Body of pancreas (tissue), 4 donors: ENCODE results near the gene METTL3. TPM values are rescaled to one million over a fixed set of nuclear protein-coding genes. Genes with fewer than 3 reads are reported as not detected.

Experiments used
- ATAC-seq: fragments of 150-250 bp; one replicate; pipeline ENCODE4 v1.9.1; 2016
- DNase-seq, 4 donors: peaks; one replicate each; pipeline ENCODE4 v3.0.0-alpha.2; 2019
- H3K27ac ChIP-seq, 4 donors: fragments of 200-600 bp; sonication (generic); 1 replicate in 3 of 4; 2 replicates in 1 of 4; pipeline versions ENCODE4 v1.5.1 to v1.6.1; 2016 to 2019; ENCODE audit warnings: mild to moderate bottlenecking in 1 of 4, mixed read lengths in 1 of 4, moderate library complexity in 1 of 4
- H3K27me3 ChIP-seq, 2 donors: fragments of 200-600 bp; sonication (generic); one replicate each; pipeline ENCODE4 v1.6.0; 2016; ENCODE audit warnings: mild to moderate bottlenecking in 1 of 2
- H3K36me3 ChIP-seq, 2 donors: fragments of 200-600 bp; sonication (generic); replicated peaks in 1 of 2; 2 replicates each; pipeline ENCODE4 v1.5.1; 2016; ENCODE audit warnings: low read depth in 2 of 2; ENCODE audit not compliant: insufficient read depth in 1 of 2
- H3K4me1 ChIP-seq: fragments of 200-600 bp; sonication (generic); one replicate; pipeline ENCODE4 v1.6.0; 2016
- H3K4me3 ChIP-seq, 2 donors: fragments of 200-600 bp; sonication (generic); 1 replicate in 1 of 2; 2 replicates in 1 of 2; pipeline ENCODE4 v1.5.1; 2016 to 2019
- H3K9me3 ChIP-seq, 3 donors: fragments of 200-600 bp; sonication (generic); 1 replicate in 2 of 3; 2 replicates in 1 of 3; pipeline ENCODE4 v1.5.1; 2016
- POLR2A ChIP-seq, 3 donors: fragments of 450-650 bp; IDR thresholded peaks; one replicate each; pipeline ENCODE4 v1.6.1; 2016; ENCODE audit warnings: antibody characterized with exemption in 3 of 3, mild to moderate bottlenecking in 2 of 3
- WGBS, 2 donors: methylation state at CpG; one replicate each; pipeline ENCODE4 v1.1.5; 2017; 5-methylcytosine and 5-hydroxymethylcytosine counted together
- intact Hi-C: fragments of 100-400 bp; cut with DNase I; formaldehyde crosslinking; loops from one replicate; pipeline ENCODE4 v1.15.1; 2023
- total RNA-seq, 2 donors: library from RNA; depleted of rRNA; stranded (reverse); fragments of >200 nt; gene quantifications; one replicate each; pipeline ENCODE4 v1.1.0, GENCODE V29; 2016
- TF ChIP-seq, protein P1 (sequence below), 7 experiments: fragments of 450-650 bp in 4 of 7; fragments of 200-600 bp in 3 of 7; sonication (generic) in 3 of 7; IDR thresholded peaks; one replicate each; pipeline ENCODE4 v1.5.1; 2016 to 2019; ENCODE audit warnings: antibody characterized with exemption in 7 of 7

METTL3 gene
- total RNA-seq, 2 donors from 2014 or later, result 49.8 to 69.2 TPM

DNA sequence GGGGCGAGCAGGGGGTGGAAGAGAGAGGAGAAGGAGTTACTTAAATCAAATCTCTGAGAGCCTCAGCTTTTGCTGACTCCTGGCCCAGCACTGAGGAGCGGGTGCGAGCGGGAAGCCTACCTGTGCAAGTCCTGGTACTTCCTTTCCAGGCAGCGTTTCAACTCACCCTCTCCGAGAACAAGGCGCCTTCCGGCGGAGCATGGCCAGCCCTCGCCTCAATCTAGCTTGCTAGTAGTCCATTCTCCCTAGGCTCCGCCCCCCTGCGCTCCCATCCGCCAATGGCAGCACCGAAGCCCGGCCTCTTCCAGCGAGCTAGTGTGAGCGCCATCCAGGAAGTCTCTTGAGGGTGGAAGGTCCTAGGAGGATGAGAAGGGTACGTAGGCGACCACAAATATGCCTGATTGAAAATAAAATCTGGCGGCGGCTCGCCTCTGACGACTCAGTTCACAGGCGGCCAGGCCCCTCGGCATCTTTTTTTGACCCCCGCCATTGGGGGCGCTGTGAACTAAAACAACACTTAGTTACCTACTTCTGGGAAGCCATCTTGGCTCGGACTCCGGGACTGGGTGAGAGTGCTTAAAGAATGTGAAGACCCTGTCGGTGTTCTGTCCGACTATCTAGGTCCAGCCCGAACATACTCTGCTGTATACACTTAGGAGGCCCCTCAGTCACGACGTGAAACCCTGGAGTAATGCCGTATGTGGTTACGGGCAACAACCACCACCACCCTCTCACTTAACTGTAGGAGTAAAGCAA lies 55.0 kb downstream of the METTL3 start, which contains the start of gene CHD8:
Gene CHD8, minus strand, starts transcription at position 212 of the 756 bp plus-strand sequence. CDS start 24,480 bp downstream, outside the sequence.
- DNase-seq (peak; percentile 100), ATAC-seq (peak; percentile 100)
- Histone ChIP-seq H3K27ac (peak within 1 kb of the TSS; percentile 94 to 98 (median 96)), H3K9me3 (no peaks in the 10 kb centered on the region), H3K27me3 (no peaks in the 10 kb centered on the region), H3K36me3 (peaks cover 0 to 1% of the 10 kb centered on the region in 2 donors), H3K4me3 (peak within 1 kb of the TSS; percentile 35 to 54), H3K4me1 (peaks cover 27% of the 10 kb centered on the region)
- TF ChIP-seq, protein P1, sequence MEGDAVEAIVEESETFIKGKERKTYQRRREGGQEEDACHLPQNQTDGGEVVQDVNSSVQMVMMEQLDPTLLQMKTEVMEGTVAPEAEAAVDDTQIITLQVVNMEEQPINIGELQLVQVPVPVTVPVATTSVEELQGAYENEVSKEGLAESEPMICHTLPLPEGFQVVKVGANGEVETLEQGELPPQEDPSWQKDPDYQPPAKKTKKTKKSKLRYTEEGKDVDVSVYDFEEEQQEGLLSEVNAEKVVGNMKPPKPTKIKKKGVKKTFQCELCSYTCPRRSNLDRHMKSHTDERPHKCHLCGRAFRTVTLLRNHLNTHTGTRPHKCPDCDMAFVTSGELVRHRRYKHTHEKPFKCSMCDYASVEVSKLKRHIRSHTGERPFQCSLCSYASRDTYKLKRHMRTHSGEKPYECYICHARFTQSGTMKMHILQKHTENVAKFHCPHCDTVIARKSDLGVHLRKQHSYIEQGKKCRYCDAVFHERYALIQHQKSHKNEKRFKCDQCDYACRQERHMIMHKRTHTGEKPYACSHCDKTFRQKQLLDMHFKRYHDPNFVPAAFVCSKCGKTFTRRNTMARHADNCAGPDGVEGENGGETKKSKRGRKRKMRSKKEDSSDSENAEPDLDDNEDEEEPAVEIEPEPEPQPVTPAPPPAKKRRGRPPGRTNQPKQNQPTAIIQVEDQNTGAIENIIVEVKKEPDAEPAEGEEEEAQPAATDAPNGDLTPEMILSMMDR (IDR thresholded peaks at IDR 0.05), result peak; percentile 24 to 84 (median 74)
- peak; percentile 62 to 89 (median 87) for TF ChIP-seq POLR2A (IDR thresholded peaks at IDR 0.05)
- WGBS, 2 donors, result 0 to 1% methylated on average over 15 to 36 of the region's 36 CpGs
- intact Hi-C loops, result no loop called here

DNA sequence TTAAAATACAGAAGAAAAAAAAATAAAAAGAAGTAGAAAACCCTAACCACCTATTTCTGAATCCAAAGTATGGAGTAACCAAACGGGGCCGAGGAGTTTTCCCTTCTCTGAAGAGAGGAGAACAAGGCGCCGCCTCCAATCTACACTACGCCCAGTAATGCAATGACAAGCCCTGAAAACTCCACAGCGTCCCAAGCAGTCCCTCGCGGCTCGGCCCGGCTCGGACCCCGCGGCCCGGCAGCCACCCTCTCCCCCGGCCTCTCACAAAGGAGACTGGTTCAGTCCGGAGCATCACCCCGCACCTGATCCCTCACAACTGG lies 55.6 kb downstream of the METTL3 start:
- intact Hi-C loops, result no loop called here

DNA sequence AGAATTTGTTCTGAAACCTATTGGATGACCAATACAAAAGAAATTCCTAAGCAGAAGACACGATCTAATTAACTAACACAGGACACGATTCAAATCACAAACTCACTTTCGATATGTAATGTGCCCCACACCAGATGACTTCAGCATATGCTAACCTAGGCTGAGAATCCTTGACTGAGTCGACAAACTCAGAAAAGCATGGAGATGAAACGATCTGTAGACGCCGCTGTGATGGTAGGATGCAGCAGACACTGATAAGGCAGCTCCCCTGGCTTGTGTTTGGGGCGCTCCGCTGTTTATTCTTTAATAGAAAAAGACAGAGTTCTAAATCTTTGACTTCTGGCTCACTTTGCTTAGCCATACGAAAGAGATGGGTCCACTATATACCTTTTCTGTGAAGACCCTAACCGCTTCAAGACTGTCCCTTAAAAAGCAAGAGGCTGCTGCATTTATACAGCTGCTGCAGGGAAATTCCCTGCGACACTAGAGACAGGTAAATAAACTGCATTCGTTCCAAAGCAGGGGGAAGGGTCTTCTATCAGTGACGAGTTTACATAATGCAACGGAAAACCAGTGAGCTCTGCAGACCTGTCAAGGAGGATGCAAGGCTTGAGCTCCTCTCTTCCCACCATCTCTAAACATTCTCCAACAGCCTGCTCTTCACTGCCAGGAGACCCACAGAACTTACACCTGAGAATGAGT lies 56.1 kb downstream of the METTL3 start:
- ATAC-seq (no peak), DNase-seq (no peak)
- TF ChIP-seq, protein P1 (IDR thresholded peaks at IDR 0.05), result no peak
- no peak for TF ChIP-seq POLR2A (IDR thresholded peaks at IDR 0.05)
- H3K4me3 ChIP-seq, result peak overlapping the region; percentile 35 to 53
- H3K27ac ChIP-seq, result peak overlapping the region; percentile 37 to 98 (median 96)
- no peaks in the 10 kb centered on the region for H3K27me3 ChIP-seq
- no peaks in the 10 kb centered on the region for H3K9me3 ChIP-seq
- WGBS, 2 donors, result 8 to 11% methylated on average over 15 of the region's 15 CpGs
- intact Hi-C loops, result no loop called here
- H3K4me1 ChIP-seq, result peaks cover 27% of the 10 kb centered on the region
- no peaks in the 10 kb centered on the region for H3K36me3 ChIP-seq

More for the DNA sequence above, 55.6 kb downstream of the METTL3 start:
- H3K4me1 ChIP-seq, result peaks cover 27% of the 10 kb centered on the region
- peak; percentile 8 for ATAC-seq
- WGBS, 2 donors, result 0 to 1% methylated on average over 17 of the region's 17 CpGs
- peak overlapping the region; percentile 37 to 98 (median 96) for H3K27ac ChIP-seq
- no peaks in the 10 kb centered on the region for H3K27me3 ChIP-seq
- DNase-seq, result no peak
- peak overlapping the region; percentile 35 to 53 for H3K4me3 ChIP-seq
- no peaks in the 10 kb centered on the region for H3K36me3 ChIP-seq
- no peaks in the 10 kb centered on the region for H3K9me3 ChIP-seq
- TF ChIP-seq, protein P1 (IDR thresholded peaks at IDR 0.05), result no peak
- TF ChIP-seq POLR2A (IDR thresholded peaks at IDR 0.05), result no peak

DNA sequence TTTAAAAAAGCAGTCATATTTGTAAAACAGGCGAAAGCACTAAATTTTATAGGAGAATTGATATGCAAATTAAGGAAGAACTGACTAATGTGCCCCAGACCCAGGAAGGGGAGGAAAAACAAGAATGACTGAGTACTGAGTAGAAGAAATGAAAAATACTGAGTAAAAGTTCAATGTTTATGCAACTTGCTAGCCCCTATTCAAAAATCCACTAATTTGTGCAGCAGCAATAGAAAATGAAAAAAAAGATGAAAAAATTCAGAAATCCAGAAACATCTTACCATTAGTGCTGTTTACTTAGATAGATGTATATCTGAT lies 61.3 kb downstream of the METTL3 start:
- no peak overlapping the region for H3K4me3 ChIP-seq
- TF ChIP-seq, protein P1 (IDR thresholded peaks at IDR 0.05), result no peak
- TF ChIP-seq POLR2A (IDR thresholded peaks at IDR 0.05), result no peak
- H3K27ac ChIP-seq, result no peak overlapping the region
- 77 to 93% methylated on average over 1 of the region's 1 CpG for WGBS, 2 donors
- intact Hi-C loops, result no loop called here
- ATAC-seq (no peak), DNase-seq (no peak)
- H3K9me3 ChIP-seq, result no peaks in the 10 kb centered on the region
- peaks cover 14% of the 10 kb centered on the region for H3K4me1 ChIP-seq
- no peaks in the 10 kb centered on the region for H3K36me3 ChIP-seq
- H3K27me3 ChIP-seq, result no peaks in the 10 kb centered on the region

Other genes with a start within 250 kb of the METTL3 start
- gene HNRNPC, start 241.9 kb downstream of the METTL3 start, total RNA-seq, result 100 to 1,000 TPM; 245 to 251 TPM
- gene RPGRIP1, start 231.3 kb downstream of the METTL3 start, total RNA-seq, result not detected
- 10 to 100 TPM; 34.6 to 37.1 TPM for gene SUPT16H, start 127.3 kb downstream of the METTL3 start, total RNA-seq
- 10 to 100 TPM; 33.2 to 72.2 TPM for gene CHD8, start 55.2 kb downstream of the METTL3 start, total RNA-seq
- gene RAB2B, start 34.4 kb downstream of the METTL3 start, total RNA-seq, result 10 to 100 TPM; 13.5 to 15.6 TPM
- 10 to 100 TPM; 13.2 to 31.6 TPM for gene TOX4, start 34.1 kb downstream of the METTL3 start, total RNA-seq
- 1 to 10 TPM; 7.8 to 9.2 TPM for gene SALL2, start 15.0 kb upstream of the METTL3 start, total RNA-seq
- not detected for gene OR10G3, start 68.7 kb upstream of the METTL3 start, total RNA-seq
- not detected for gene OR10G2, start 123.6 kb upstream of the METTL3 start, total RNA-seq
- not detected for gene OR4E2, start 142.5 kb upstream of the METTL3 start, total RNA-seq
- gene OR4E1, start 162.5 kb upstream of the METTL3 start, total RNA-seq, result not detected